Panc1 (cell line): ENCODE data around the gene RABEPK. TPM values are rescaled to one million over a fixed set of nuclear protein-coding genes. Genes with fewer than 3 reads are reported as not detected.

ENCODE experiments used
- ATAC-seq: fragments of 200-7000 bp; cut with Tn5 transposase; 2 replicates; pipeline ENCODE4 v1.9.1; 2020; ENCODE audit warnings: mild to moderate bottlenecking, moderate library complexity
- BruUV-seq: library from RNA; stranded (reverse); fragments of 400-500 nt; replicated peaks from 2 replicates; lab custom pipeline; 2021; lab: Mats Ljungman, UMichigan
- CTCF ChIA-PET: fragments of 300-600 bp; sonication (Branson Sonifier 250); formaldehyde crosslinking; loops from one replicate; lab custom pipeline; 2022; ENCODE audit warnings: antibody characterized with exemption; lab: Charles Lee
- POLR2A ChIA-PET: fragments of 300-600 bp; sonication (Branson Sonifier 250); formaldehyde crosslinking; loops from one replicate; lab custom pipeline; 2022; ENCODE audit warnings: antibody characterized with exemption; lab: Charles Lee
- DNase-seq: peaks from one replicate; pipeline ENCODE4 v3.0.0-alpha.2; 2010; ENCODE audit warnings: low read depth, low spot score
- H3K27ac ChIP-seq: 2 replicates; pipeline ENCODE4 v1.5.1; 2011; ENCODE audit warnings: mild to moderate bottlenecking, low read length, inconsistent platforms
- H3K27me3 ChIP-seq: fragments of 200-500 bp; sonication (Bioruptor generic); 2 replicates; pipeline ENCODE4 v1.6.0; 2014; ENCODE audit warnings: low read length, inconsistent platforms; ENCODE audit not compliant: control insufficient read depth, insufficient read depth
- H3K36me3 ChIP-seq: fragments of 200-500 bp; sonication (Bioruptor generic); 2 replicates; pipeline ENCODE4 v1.5.1; 2014; ENCODE audit warnings: inconsistent platforms, mild to moderate bottlenecking, low read length, moderate library complexity; ENCODE audit not compliant: control insufficient read depth, insufficient read depth
- H3K4me1 ChIP-seq: 2 replicates; pipeline ENCODE4 v1.5.1; 2011; ENCODE audit warnings: inconsistent platforms, mild to moderate bottlenecking, low read length, moderate library complexity; ENCODE audit not compliant: control insufficient read depth, insufficient read depth
- H3K4me3 ChIP-seq, 2 experiments: 2 replicates each; pipeline ENCODE4 v1.5.1; 2011 to 2012; ENCODE audit warnings: low read depth in 2 of 2, low read length in 2 of 2, mild to moderate bottlenecking in 2 of 2, inconsistent platforms in 1 of 2, moderate library complexity in 1 of 2
- H3K9me3 ChIP-seq: fragments of 200-500 bp; sonication (Bioruptor generic); 2 replicates; pipeline ENCODE4 v1.5.1; 2014; ENCODE audit warnings: low read depth, mild to moderate bottlenecking, inconsistent platforms, low read length, moderate library complexity; ENCODE audit not compliant: control insufficient read depth, insufficient read depth
- POLR2AphosphoS5 ChIP-seq: IDR thresholded peaks from 2 replicates; pipeline ENCODE4 v1.6.1; 2012; ENCODE audit warnings: mild to moderate bottlenecking, low read depth, low read length, moderate library complexity
- SIN3A ChIP-seq: IDR thresholded peaks from 2 replicates; pipeline ENCODE4 v1.6.1; 2012; ENCODE audit warnings: low read depth, mild to moderate bottlenecking, low read length, moderate library complexity, borderline replicate concordance; ENCODE audit not compliant: insufficient read depth
- TCF7L2 ChIP-seq: IDR thresholded peaks from 2 replicates; pipeline ENCODE4 v1.6.1; 2011; ENCODE audit warnings: mild to moderate bottlenecking, low read depth, low read length, inconsistent platforms
- in situ Hi-C: cut with HindIII; loops from 2 replicates; pipeline ENCODE4 v1.10.0; 2016; ENCODE audit warnings: low sequenced_read_pairs, low pct_unique_long_range_greater_than_20kb
- intact Hi-C: fragments of 100-400 bp; cut with micrococcal nuclease; formaldehyde crosslinking; loops from one replicate; pipeline ENCODE4 v1.10.0; 2022; ENCODE audit not compliant: unreplicated experiment
- total RNA-seq: library from RNA; stranded (reverse); gene quantifications from one replicate; pipeline ENCODE4 v1.2.1, GENCODE V29; 2021; ENCODE audit not compliant: unreplicated experiment
- TF ChIP-seq, protein P1 (sequence below): fragments of 450-650 bp; IDR thresholded peaks from 2 replicates; pipeline ENCODE4 v1.5.1; 2017; ENCODE audit warnings: mild to moderate bottlenecking
- TF ChIP-seq, protein P2 (sequence below), 2 experiments: IDR thresholded peaks; 2 replicates each; pipeline ENCODE4 v1.6.1; 2011 to 2012; ENCODE audit warnings: low read depth in 2 of 2, control low read depth in 1 of 2, low read length in 1 of 2, mild to moderate bottlenecking in 1 of 2, moderate library complexity in 1 of 2; ENCODE audit not compliant: insufficient read depth in 1 of 2

RABEPK gene
- total RNA-seq, 1 experiment from 2014 or later, result 33.9 TPM

DNA sequence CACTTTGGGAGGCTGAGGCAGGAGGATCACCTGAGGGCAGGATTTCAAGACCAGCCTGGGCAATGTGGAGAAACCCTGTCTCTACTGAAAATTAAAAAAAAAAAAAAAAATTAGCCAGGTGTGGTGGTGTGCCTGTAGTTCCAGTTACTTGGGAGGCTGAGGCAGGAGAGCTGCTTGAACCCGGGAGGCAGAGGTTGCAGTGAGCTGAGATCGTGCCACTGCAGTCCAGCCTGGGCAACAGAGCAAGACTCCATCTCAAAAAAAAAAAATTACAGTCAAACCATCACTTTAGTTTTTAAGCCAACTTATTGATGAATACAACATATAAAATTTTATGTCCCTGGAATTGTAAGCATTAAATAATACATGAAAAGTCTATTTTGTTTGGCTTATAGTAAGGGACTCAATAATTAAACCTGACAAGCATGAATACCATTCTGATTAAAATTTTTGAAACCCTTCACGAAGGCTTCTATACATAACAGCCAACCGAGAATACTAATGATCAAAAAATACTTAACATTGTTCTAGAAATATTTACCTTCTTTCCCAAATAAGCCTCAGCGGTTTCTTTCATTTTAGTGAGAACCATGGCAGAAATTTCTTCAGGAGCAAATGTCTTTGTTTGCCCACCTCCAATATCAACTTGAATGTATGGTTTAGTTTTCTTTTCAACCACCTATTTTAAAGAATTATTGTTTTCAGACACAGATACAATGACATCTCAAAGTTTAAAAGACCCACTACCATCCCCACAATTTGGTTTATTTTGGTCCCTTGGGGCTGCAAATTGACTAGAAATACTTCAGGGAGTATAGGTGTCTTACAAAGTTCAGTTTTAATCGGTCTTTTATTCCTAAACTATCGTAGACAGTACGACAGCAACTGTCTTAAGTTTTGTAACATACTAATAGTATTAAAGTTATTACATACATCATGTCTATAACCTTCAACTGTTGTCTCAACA lies 39.6 kb downstream of the RABEPK start:
- CTCF ChIA-PET, result no interaction called here
- no peak for ATAC-seq

DNA sequence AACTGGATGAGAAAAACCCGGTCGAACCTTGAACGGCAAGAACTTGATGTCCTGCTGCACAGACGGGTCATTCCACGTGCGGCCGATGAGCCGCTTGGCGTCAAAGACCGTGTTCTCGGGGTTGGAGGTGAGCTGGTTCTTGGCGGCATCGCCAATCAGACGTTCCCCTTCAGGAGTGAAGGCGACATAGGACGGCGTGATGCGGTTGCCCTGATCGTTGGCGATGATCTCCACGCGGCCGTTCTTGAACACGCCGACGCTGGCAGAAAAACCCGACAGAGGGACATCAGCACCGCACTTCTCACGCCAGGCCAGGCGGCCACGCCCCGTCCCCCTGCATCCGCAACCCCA lies 40.3 kb downstream of the RABEPK start:
- in situ Hi-C loops (no loop called here), intact Hi-C loops (no loop called here)
- CTCF ChIA-PET, result no interaction called here
- H3K27ac ChIP-seq, result peak overlapping the region; percentile 89
- no peak for TF ChIP-seq TCF7L2
- no peak for TF ChIP-seq SIN3A
- TF ChIP-seq, protein P1, sequence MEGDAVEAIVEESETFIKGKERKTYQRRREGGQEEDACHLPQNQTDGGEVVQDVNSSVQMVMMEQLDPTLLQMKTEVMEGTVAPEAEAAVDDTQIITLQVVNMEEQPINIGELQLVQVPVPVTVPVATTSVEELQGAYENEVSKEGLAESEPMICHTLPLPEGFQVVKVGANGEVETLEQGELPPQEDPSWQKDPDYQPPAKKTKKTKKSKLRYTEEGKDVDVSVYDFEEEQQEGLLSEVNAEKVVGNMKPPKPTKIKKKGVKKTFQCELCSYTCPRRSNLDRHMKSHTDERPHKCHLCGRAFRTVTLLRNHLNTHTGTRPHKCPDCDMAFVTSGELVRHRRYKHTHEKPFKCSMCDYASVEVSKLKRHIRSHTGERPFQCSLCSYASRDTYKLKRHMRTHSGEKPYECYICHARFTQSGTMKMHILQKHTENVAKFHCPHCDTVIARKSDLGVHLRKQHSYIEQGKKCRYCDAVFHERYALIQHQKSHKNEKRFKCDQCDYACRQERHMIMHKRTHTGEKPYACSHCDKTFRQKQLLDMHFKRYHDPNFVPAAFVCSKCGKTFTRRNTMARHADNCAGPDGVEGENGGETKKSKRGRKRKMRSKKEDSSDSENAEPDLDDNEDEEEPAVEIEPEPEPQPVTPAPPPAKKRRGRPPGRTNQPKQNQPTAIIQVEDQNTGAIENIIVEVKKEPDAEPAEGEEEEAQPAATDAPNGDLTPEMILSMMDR, result no peak
- TF ChIP-seq, protein P2, sequence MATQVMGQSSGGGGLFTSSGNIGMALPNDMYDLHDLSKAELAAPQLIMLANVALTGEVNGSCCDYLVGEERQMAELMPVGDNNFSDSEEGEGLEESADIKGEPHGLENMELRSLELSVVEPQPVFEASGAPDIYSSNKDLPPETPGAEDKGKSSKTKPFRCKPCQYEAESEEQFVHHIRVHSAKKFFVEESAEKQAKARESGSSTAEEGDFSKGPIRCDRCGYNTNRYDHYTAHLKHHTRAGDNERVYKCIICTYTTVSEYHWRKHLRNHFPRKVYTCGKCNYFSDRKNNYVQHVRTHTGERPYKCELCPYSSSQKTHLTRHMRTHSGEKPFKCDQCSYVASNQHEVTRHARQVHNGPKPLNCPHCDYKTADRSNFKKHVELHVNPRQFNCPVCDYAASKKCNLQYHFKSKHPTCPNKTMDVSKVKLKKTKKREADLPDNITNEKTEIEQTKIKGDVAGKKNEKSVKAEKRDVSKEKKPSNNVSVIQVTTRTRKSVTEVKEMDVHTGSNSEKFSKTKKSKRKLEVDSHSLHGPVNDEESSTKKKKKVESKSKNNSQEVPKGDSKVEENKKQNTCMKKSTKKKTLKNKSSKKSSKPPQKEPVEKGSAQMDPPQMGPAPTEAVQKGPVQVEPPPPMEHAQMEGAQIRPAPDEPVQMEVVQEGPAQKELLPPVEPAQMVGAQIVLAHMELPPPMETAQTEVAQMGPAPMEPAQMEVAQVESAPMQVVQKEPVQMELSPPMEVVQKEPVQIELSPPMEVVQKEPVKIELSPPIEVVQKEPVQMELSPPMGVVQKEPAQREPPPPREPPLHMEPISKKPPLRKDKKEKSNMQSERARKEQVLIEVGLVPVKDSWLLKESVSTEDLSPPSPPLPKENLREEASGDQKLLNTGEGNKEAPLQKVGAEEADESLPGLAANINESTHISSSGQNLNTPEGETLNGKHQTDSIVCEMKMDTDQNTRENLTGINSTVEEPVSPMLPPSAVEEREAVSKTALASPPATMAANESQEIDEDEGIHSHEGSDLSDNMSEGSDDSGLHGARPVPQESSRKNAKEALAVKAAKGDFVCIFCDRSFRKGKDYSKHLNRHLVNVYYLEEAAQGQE (IDR thresholded peaks at IDR 0.05; ENCODE audit: insufficient read depth in 1 of 2, low read depth in 2 of 2, low read length in 1 of 2), result no peak
- no peak for TF ChIP-seq POLR2AphosphoS5
- ATAC-seq (peak; percentile 14; the same call in 1 of the 2 replicates), DNase-seq (no peak)
- BruUV-seq, result no TSS peak
- H3K27me3 ChIP-seq, result no peaks in the 10 kb centered on the region
- peak overlapping the region; percentile 89 to 95 for H3K4me3 ChIP-seq
- POLR2A ChIA-PET, result no interaction called here
- peaks cover 42% of the 10 kb centered on the region for H3K4me1 ChIP-seq
- H3K9me3 ChIP-seq, result no peaks in the 10 kb centered on the region
- H3K36me3 ChIP-seq, result peaks cover 34% of the 10 kb centered on the region

More for the DNA sequence above, 39.6 kb downstream of the RABEPK start:
- POLR2A ChIA-PET, result no interaction called here
- TF ChIP-seq, protein P1, result no peak
- no peak for TF ChIP-seq TCF7L2
- TF ChIP-seq POLR2AphosphoS5, result no peak
- TF ChIP-seq SIN3A, result no peak
- TF ChIP-seq, protein P2 (IDR thresholded peaks at IDR 0.05; ENCODE audit: insufficient read depth in 1 of 2, low read depth in 2 of 2, low read length in 1 of 2), result no peak
- peaks cover 45% of the 10 kb centered on the region for H3K4me1 ChIP-seq
- no TSS peak for BruUV-seq
- no peaks in the 10 kb centered on the region for H3K9me3 ChIP-seq
- H3K36me3 ChIP-seq, result peaks cover 37% of the 10 kb centered on the region
- in situ Hi-C loops, result no loop called here
- DNase-seq, result no peak
- H3K27me3 ChIP-seq, result no peaks in the 10 kb centered on the region
- H3K27ac ChIP-seq, result peak overlapping the region; percentile 89
- peak overlapping the region; percentile 89 to 95 for H3K4me3 ChIP-seq
- intact Hi-C loops, result no loop called here
